Stimulated activated CD8-positive, alpha-beta memory T cell treated with anti-CD3 and anti-CD28 coated beads, Interleukin-2, amount 100 ng/mL, for 48 hours (primary cell): ENCODE data around the gene TENT5C.

Experiments used
- DNase-seq, 2 donors: peaks; one replicate each; pipeline ENCODE4 v3.0.0-alpha.2; 2020; ENCODE audit warnings: low read depth in 2 of 2

TENT5C gene

DNA sequence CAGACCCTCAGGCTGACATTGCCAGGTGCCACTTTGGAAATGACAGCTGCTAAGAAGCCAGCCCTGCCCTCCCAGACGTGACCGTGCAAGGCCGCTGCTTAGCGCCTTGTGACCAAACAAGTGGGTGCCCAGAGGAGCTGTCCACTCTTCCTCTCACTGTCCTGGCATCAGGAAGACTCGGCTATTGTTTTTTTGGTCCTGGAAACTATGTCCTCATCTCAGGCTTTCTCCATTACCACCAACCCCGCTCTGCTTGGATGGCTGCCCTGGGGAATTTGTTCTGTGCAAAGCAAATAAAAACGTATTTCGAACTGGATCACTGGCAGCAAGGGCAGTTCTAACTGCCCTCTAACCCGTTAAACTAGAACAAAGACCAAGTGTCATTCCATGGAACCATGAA lies 13.7 kb upstream of the TENT5C start:
- no peak for DNase-seq

DNA sequence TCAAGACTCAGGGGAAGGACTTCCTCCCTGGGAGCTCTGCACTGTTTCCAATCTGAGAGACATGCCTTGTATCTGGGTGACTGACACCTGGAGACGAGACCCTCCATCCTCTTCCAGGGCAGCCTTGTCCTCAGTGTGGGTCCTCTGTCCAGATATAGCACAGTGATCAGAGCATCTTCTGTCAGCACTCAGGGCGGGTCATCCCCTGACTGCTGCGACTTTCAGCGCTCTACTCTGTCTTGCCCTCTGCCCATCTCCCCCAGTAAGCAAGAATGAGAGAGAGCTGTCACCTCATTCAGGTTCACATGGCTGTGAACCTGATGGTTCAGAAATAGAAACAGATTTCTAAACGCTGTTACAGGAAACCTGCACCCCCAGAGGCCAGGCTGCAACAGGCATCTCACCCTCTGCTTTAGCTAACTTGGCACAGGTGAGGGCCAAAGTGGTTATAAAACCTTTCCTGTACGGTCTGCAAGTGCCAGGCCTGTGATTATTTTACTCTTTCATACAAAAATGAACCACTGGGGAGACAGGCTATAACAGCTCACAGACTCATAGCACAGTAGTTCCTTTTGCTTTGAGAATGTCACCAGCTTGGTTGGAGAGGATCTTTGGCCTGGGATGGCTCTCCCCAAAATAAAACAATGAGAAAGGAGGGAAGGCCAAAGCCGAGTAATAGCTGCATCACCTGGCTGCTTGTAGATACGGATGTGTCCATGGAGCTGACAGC lies 11.4 kb upstream of the TENT5C start:
- DNase-seq, result no peak

DNA sequence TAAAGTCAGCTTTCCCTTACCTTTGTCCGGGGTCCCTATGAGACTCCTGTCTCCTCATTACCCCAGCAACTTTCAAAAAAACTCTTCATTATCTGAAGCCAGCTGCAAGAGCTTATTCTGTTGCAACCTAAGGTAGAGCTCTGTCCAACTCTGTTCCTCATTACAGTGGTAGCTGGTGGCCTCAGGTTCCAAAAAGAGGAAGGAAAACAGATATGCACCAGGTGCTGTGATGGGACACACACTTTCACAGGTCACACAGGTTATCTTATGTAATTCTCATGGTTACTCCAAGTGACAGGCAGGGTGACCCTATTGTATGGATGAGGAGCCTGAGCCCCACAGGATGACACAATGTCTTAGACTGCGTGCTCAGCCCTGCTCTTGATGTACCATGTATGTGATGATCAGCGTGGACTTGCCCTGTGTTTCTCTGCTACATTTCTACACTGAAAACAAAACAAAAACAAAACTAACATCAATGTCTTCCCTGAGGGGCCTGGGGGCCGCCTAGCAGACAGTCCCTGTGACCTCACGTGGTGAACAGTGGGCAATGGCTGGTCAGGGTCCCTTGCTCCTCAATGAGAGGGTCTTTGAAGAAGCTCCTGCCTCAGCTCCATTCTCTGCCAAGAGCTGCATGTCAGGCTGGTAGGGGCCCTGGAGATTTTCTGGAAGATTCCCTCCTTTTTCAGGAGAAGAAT lies 9.7 kb upstream of the TENT5C start:
- no peak for DNase-seq

- DNase-seq, result no peak
Observed at GRCh38 chr1:117598489-117598888, 7.4 kb upstream of the TENT5C start.

- no peak for DNase-seq
Observed at GRCh38 chr1:117599286-117600221, 6.3 kb upstream of the TENT5C start.

DNA sequence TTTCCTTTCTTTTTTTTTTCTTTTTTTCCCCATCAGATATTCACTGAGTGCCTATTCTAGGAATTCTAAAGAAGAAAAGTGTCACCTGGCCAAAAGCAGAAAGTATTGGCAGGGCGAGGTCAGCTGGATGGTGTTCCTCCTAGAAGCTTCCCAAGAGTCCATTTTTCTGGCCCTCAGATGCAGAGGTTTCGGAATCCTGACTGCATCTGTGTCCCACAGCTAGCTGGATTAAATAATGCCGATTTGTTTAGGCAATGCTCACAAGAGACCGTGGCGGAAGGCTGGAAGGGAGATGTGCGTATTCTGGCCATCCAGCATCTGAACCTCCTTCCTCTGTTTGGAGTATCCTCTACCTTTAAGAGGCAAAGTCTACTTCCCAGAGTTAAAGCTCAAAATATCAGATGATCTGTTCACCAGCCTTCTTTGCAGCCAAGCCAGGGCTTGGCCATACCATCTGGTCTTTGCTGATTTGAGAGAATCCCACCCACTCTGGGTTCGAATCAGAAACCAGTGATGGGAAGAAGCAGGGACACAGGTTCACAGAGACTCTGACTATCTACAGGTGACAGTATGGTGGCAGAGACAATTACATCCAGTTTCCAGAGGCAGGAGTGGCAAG lies 5.4 kb upstream of the TENT5C start:
- no peak for DNase-seq

- no peak for DNase-seq
Observed at GRCh38 chr1:117600966-117601365, 4.9 kb upstream of the TENT5C start.

- DNase-seq, result no peak
Observed at GRCh38 chr1:117602862-117603261, 3.0 kb upstream of the TENT5C start.

GRCh38 chr1:117605164-117605773 lies 579 bp upstream of the TENT5C start:
- DNase-seq, result peak in 1 of 2 donors; percentile 60

DNA sequence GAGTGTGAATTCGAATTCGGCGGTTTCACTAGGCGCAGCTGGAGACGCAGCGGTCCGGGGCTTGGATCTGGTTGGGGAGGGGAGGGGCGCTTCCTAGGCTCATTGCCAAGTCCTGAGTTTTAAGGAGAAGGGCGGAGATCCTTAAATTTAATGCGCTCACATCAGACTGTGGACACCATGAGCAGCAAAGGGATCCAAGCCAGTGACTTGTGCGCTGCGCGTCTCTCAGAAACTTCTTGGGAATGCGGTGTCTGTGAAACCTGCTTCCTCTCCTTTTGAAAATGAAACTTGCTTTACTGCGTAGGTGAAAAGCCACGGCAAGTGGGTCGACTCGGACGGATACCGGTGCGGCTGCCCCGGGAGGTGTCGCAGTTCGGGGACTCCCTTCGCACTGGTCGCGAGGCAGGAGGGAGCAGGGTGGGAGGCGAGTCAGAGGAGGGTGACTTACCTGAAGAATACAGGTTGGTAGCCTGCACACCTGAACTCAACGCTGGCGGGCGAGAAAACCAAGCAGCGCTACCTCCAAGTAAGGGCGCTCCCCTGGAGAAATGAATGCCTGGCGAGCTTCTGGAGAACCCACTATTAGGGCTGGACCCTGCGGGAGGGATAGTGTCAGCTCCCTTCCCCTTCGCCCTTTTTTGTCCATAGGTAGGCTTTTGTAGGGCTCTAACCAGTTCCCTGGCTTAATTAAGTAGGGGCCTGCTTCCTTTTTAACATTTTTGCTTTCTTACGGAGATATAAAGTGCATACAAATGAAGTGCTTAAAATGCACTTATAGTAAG lies 992 bp downstream of the TENT5C start:
- peak; percentile 34 to 42 for DNase-seq

- DNase-seq, result peak in 1 of 2 donors; percentile 15
Observed at GRCh38 chr1:117607471-117607870, 1.6 kb downstream of the TENT5C start.

DNA sequence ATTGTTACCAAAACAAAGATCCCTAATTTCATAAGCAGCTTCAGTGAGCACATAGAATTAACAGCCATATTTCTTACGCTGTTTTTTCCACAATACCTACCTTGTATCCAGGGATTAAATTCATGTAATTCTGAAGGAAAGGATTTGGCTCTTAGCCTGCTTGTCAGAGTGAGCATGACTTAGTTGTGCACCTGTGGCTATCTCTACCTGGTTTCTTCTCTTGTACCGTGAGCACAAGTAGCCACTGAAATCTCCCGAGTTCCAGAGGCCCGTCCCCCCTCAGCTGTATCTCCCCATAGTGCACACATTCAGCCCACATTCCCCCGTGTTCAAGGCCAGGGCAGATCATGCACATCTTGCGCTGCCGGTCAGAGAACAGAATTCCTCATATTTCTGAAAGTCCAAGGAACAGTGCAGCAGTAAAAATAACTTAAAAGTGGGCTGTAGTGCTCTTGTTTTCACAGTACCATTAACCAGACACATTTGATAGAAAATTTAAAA lies 2.3 kb downstream of the TENT5C start:
- DNase-seq, result no peak

GRCh38 chr1:117608758-117609157 lies 2.9 kb downstream of the TENT5C start:
- no peak for DNase-seq

- no peak for DNase-seq
Observed at GRCh38 chr1:117609471-117609911, 3.6 kb downstream of the TENT5C start.

DNA sequence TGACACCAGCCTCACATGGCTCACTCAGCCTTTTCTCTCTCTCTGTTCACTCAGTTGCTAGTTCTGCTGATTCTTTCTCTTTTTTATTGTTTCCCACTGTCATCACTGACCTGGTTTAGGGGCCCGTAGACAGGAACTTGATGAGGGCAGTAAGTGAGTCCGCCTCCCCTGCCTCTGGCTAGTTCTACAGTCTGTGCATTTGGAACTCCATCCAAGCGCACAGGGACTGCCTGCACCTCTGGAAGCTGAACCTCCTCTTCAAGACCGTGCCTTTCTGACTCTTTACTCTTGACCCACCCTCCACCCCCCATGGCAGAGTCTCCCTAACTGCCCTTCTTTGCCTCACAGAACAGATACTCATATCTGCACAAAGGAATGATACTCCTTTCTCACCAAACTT lies 4.2 kb downstream of the TENT5C start:
- DNase-seq, result no peak

DNA sequence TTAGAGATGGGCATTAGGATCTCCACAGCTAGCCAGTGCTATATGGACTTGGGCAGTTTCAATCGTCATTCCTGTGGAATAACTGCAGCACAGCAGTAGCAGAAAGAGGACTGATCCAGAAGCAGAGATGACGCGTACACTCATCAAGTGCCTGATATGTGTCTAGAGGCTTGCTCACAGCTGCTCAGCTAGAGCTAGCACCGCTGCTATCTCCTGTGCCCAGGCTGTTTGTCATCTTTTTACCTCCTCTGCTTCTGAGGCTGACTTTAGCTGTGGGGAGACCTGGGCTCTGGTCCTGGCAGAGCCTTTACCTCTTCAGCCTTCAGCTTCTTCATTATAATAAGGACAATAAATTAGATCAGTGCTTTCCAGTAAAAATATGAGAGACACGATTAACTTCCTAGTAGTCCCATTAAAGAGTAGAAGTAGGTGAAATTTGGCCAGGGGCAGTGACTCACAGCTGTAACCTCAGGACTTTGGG lies 5.3 kb downstream of the TENT5C start:
- DNase-seq, result no peak

DNA sequence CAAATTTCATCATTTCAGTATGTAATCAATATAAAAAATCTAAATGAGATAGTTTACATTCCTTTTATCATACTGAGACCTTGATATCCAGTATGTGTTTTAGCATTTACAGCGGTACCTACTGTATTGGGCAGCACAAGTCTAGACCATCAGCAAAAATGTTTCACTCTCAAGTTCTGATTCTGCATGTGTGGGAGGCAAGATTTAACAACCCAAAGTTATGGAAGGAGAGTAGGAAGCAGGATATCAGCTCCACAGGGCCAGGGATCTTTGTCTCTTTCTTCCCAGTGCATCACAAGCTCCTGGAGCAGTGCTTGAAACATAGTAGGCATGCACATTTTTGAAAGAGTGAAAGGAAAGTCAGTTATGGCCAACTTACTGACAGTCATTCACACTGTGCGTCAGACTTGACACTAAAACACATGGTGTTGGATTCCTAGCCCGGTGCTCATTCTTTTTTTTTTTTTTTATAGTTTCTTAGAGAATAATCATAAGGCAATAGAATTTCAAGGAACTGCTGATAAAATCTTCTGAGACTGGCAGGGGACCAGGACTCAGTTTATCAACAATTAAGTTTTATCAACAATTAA lies 6.1 kb downstream of the TENT5C start:
- DNase-seq, result no peak

DNA sequence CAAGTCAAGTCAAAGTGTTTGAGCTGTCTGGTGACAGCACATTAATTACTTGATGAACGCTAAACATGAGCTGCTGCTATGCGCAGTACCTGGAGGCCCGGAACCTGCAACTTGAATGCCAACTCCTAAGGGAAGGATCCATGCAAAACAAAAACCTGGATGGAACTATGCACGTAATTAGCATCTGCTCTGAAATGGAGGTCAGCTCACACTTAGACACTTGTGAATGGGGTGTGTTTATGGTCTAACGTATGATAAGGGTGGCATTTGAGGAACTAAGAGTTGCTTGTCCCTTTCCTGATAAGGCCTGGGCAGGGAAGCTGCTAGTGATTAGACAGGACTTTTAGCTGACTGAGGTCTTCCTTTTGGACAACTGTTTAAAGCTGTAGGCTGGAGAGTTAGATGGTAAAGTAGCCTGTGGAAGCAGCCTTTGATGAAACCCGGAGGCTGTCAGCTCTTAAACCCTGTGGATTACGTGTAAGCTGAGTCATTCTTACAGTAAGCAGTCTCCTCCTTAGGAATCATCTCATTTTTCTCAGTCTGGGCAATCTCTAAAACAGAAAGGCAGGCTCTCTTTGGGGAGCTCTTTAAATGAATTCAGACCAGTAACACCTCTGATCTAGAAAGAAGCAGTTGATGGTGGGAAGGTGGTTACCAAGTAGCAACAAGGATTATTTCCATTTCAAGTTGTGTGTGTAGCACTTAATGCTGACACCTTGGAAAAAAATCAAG lies 6.8 kb downstream of the TENT5C start:
- no peak for DNase-seq
